Left renal cortex interstitium (tissue), 4 donors: ENCODE data around the gene NGB. TPM values are rescaled to one million over a fixed set of nuclear protein-coding genes. Genes with fewer than 3 reads are reported as not detected.
"Not testable (repeated sequence)": the region's sequence is repeated elsewhere in the genome, so short reads cannot be mapped to it uniquely, and the experiment has no call there.

Experiments used
- DNase-seq, 4 donors: peaks; one replicate each; pipeline ENCODE4 v3.0.0-alpha.2; 2013; ENCODE audit warnings: low read depth in 4 of 4, low spot score in 2 of 4, missing footprints in 1 of 4
- polyA plus RNA-seq, 4 donors: library from polyadenylated mRNA; unstranded; fragments of 120-200 nt; gene quantifications; one replicate each; pipeline ENCODE4 v1.2.1, GENCODE V29; 2013; ENCODE audit not compliant: insufficient read length in 4 of 4

Gene NGB
- not detected for polyA plus RNA-seq

GRCh38 chr14:77271113-77271710, at the start of gene NGB:
Gene NGB (minus strand): TSS chr14:77271206. CDS start chr14:77270937, 269 bp downstream.
- no peak for DNase-seq

GRCh38 chr14:77320238-77320935, 49.4 kb upstream of the NGB start, which contains the start of gene POMT2:
Gene POMT2 (minus strand): TSS chr14:77320883. CDS start chr14:77320681, 202 bp downstream.
- DNase-seq: peak; percentile 59 to 86 (median 82)

DNA sequence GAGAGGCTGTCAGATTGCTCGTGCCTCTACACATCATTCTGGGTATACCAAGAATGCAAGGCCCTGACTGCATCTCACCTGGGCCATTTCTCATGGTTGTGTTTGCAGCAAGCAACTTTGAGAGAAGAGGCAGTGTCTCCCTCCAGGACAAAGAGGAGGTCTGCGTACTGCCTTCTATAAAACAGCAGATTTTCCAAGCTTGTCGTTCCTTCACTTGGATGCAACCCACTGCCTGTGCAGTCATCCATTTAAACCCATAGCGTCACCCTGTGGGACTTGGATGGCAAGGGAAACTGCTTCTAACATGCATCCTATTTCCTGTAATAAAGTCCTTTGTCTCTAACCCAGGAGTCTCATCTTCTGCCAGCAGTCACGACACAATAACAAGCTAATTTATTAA, 48.4 kb upstream of the NGB start:
- DNase-seq: no peak

GRCh38 chr14:77318756-77319155, 47.8 kb upstream of the NGB start:
- DNase-seq: not testable (repeated sequence)

DNA sequence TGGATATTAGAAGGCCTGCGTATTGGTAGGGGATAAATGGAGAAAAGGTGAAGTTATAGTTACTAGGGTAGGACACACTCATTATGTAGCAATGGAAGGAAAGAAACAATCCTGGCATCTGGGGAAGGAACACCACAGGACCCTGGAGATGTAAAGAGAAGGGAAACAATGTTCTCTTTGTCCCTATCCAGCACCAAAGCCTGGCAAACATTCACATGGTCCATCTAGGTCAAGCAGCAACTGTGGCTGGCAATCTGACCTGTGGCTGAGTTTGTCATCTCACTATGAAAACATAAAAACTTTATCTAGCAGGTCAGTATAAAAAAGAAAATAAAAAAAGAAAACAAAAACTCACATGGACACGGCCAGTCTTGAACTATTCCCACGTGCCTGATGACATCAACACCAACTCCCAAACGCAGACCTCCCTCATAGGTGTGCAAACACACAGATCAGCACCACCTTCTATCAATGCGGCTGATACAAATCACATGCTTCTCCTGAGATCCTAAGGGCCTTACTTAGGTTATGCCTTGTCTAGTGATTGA, 47.1 kb upstream of the NGB start:
- no peak for DNase-seq

GRCh38 chr14:77316872-77317301, 45.9 kb upstream of the NGB start:
- no peak for DNase-seq

DNA sequence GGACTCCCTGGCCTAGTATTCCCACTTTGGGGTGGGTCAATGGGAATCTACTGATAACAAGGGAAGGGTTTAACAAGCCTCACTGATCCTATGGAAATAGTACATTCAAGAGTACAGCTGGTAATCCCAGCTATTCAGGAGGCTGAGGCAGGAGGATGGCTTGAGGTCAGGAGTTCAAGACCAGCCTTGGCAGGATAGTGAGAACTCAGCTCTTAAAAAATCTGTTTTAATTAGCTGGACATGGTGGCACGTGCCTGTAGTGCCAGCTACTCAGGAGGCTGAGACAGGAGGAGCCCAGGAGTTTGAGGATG, 45.1 kb upstream of the NGB start:
- no peak for DNase-seq

GRCh38 chr14:77314539-77315457, 43.8 kb upstream of the NGB start:
- DNase-seq: no peak

DNA sequence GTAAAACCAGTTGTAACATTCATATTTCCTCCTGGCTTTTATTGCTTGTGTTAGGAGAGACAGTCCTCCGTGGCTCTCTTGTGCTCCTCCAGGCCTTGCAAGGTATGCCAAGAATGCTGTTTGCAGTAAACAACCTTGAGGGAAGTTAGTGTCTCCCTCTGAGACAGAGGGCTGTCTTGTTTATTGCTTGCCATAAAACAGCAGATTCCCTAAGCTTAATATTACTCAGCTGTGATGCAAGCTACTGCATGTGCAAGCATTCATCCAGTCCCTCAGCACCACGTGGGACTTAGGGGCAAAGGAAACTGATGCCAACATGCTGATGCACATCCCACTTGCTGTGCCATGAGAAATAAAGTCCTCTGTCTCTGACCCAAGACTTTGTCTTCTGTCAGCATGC, 43.0 kb upstream of the NGB start:
- DNase-seq: no peak

DNA sequence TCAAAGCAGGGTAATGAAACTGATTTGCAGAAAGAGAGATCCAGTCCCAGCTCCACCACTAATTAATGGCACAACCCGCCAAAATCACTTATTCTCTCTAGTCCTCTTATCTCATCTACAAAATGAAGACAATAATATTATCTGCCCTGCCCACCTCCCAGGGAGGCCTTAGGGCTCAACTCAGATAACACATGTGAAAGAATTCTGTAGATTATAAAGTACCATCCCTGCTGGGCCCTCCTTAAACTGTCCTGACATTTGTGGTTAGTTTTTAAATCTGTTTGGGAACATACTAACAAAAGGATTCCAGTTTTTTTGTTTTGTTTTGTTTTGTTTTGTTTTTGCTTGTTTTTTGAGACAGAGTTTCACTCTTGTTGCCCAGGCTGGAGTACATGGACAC, 42.4 kb upstream of the NGB start:
- DNase-seq: no peak

- no peak for DNase-seq
These were observed 40.2 kb upstream of the NGB start for GRCh38 chr14:77311217-77311616.

GRCh38 chr14:77310026-77310425, 39.0 kb upstream of the NGB start:
- DNase-seq: no peak

DNA sequence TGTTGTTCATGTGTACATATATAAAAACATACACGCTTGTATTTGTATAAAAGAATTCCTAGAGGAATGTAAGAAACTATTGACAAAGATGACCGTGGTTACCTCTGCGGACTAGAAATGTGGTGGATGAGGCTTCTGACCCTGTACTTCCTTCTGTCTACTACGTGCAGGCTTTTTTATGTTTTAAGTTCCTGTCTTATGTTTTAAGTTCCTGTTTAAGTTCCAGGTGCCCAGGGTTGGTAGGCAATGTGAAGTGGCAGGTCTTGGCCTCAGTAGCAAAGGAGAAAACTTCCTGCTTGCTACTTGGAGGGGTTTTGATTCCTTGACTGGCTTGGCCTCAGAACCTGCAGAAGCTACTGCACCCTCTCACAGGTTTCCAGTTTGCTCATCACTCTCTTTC, 38.1 kb upstream of the NGB start:
- DNase-seq: no peak

GRCh38 chr14:77306851-77307496, 36.0 kb upstream of the NGB start:
- no peak for DNase-seq

DNA sequence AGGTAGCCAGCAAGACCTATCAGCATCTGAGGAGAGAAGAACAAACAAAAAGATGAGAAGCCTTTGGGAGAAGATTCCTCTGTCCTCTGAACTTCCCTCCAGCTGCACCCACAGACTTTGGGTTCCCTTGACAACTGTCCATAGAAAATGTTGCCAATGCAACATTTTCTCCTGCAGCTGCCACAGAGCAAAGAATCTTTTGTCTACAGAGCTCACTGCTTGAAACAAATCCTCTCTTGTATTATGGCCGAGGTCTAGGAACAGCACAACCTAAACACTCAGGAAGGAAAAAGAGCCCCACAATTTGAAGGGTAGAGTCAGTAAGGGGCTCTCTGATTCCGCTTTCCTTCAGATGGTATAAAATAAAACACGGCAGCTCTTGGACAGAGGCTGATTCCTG, 35.4 kb upstream of the NGB start:
- DNase-seq: no peak

GRCh38 chr14:77305696-77306095, 34.7 kb upstream of the NGB start:
- DNase-seq: no peak

GRCh38 chr14:77303417-77304156, 32.6 kb upstream of the NGB start:
- DNase-seq: no peak

GRCh38 chr14:77302926-77303325, 31.9 kb upstream of the NGB start:
- DNase-seq: no peak

DNA sequence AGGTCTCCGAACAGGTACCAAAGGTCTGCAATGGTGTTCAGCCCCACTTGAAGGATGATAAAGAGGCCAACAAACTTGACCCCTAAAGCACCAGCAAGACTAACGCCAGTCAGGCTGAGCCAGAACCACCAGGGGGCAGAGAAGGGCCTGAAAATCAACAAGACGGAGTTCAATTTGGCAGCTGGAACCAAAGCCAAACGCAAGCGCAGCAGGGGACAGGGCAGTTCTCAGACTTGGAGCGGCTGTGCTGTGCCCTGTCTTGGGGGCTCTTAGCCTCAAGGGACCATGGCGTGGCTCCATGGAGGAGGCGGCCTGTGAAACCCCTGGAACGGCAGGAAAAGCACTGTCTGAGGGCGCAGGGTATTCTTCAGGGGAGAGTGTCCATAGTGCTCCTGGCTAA, 30.1 kb upstream of the NGB start:
- DNase-seq: peak in 1 of 4 donors; percentile 77

GRCh38 chr14:77299771-77300170, 28.8 kb upstream of the NGB start:
- no peak for DNase-seq
